Effector CD8-positive, alpha-beta T cell (primary cell): Measurements from ENCODE around the gene VWA5A.
A peak's percentile ranks its signal among the peaks of the same experiment; 100 is the strongest.

Experiments used
- DNase-seq: peaks from one replicate; lab custom pipeline; 2025; lab: John Stamatoyannopoulos, UW
- total RNA-seq, 4 experiments: gene quantifications; one replicate each; lab custom pipeline; 2026; lab: John Stamatoyannopoulos, UW

Gene VWA5A, protein sequence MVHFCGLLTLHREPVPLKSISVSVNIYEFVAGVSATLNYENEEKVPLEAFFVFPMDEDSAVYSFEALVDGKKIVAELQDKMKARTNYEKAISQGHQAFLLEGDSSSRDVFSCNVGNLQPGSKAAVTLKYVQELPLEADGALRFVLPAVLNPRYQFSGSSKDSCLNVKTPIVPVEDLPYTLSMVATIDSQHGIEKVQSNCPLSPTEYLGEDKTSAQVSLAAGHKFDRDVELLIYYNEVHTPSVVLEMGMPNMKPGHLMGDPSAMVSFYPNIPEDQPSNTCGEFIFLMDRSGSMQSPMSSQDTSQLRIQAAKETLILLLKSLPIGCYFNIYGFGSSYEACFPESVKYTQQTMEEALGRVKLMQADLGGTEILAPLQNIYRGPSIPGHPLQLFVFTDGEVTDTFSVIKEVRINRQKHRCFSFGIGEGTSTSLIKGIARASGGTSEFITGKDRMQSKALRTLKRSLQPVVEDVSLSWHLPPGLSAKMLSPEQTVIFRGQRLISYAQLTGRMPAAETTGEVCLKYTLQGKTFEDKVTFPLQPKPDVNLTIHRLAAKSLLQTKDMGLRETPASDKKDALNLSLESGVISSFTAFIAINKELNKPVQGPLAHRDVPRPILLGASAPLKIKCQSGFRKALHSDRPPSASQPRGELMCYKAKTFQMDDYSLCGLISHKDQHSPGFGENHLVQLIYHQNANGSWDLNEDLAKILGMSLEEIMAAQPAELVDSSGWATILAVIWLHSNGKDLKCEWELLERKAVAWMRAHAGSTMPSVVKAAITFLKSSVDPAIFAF
- 8.5 to 13.8 (median 11.5) reads per million in 4 experiments for total RNA-seq

DNA sequence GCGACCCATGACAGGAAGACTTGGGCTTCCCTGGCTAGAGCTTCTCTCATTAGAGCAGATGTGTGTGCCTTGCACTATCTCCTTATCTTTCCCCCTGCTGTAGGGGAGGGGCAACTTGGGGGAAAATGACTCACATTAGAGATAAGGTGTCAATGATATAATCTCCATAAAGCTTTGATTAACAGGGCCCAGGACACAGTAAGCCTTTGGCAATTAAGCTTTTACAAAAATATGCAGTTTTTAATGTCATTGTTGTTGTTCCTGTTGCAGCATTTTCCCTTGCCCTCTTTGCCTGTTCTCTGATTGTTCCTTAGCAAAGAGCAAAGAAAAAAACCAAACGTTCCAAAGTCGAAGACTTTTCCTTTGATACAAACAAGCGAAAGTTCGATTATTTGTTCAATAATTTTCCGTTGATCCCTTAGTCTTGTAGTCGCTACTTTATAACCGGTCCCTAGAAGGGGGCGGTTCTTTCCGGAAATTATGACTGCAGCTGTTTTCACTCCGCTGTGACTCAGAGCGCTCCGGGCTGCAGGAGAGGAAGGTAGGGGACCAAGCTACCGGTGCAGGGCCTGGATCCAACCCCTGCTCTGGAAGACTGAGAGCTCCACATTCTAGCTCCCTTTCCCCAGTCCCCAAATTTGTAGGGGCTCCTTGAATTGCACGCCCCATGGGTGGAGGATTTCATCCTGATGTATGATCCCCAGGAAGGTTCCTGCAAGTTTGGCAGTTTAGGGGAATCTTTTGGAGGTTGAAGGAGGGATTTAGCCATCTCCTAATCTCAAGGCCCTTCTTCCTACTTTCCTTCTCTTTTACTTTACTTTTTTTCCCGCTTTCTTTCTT lies at the start of gene VWA5A:
VWA5A (plus strand) TSS at position 509 of the 840 bp plus-strand sequence. CDS start 2,062 bp downstream, outside the sequence.
- DNase-seq, result peak; percentile 5

DNA sequence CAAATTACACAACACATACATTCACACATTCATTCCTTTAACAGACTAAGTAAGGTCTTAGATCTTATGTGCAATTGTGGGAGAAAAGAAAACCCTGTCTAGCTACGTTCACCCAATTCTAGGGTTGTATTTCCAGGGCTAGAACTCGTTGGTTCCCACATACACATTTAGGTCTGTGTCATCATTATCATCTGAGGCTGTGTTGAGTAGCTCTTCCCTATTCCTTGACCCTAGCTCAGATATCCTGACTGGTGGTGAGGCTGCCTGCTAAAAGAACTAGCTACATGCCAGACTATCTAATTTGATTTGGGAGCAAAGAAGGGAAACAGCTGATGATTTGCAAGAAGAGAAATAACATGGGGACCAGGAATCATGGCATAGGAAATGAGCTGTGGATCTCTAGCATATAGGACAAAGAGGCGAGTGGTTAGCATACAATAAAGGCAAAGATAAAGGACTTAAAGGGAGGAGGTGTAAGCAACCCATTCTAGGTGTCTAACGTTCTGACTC lies 46.6 kb upstream of the VWA5A start:
- DNase-seq, result no peak

DNA sequence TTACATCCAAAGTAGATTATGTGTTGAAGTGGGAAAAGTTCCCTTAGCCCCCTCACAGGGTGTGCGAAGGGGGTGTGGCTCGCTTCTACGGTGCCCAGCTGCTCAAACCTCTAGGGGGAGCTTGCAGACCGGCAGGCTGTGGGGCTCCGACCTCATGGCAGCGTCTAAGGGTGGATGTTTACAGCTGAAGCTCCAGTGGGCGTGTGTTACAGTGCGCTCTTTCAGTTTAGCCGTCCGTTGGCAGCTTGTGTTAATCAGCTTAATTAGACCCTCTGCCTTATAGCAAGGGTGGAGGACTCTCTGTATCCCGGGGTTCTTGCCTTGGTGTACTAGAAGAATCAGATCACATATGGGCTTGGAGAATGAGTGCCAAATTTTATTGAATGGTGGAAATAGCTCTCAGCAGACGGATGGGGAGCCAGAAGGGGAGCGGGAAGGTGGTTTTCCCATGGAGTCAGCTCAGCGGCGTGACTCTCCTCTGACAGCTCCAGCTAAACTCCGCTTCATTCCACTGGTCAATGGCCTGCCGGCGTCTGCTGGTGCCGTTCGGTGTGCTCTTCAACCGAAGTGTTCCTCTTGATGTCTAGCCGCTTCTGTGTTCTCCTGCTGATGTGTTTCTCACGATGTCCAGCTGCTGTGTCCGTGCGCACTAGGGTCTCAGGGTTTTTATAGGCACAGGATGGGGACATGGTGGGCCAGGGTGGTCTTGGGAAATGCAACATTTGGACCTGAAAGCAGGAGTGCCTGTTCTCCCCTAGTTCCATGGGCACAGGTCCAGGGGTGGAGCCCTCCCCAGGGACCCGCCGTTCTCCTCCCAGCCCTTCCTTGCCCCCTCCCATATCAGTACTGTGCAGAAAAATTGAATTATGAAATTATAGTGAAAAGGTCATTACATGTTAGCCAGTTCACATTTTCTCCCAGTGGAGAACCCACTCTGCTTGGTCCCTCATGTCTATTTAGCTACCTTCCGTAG lies 45.5 kb upstream of the VWA5A start:
- no peak for DNase-seq

DNA sequence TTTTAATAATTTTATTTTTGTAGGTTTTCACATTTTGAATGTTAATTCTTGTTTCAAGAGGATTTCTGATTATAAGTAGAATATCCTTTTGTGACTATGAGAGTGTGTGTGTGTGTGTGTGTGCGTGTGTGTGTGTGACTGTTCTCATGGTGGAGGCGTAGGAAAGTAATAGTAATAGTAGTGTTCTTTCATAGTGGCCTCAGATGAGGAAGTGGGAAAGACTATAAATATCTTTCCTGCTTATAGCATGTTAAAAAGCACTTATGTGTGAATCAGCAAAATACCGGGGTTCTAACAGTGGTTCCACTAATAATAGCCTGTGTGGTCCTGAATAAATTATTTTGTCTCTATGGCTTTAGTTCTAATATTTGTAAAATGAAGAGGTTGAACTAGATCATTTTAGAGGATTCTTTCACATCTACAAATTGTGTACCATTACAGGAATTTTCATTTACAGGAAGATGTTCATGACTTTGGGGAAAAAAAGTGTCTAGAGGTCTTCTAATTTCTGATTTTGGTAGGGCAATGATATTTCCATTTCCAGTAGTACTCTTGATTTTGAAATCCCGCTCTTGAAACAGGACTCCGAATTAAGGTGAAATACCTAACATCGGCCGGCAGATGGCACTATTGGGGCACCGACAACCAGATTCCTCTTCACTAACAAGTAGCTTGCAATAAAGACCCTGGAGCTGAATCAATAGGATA lies 44.2 kb upstream of the VWA5A start:
- peak; percentile 42 for DNase-seq

DNA sequence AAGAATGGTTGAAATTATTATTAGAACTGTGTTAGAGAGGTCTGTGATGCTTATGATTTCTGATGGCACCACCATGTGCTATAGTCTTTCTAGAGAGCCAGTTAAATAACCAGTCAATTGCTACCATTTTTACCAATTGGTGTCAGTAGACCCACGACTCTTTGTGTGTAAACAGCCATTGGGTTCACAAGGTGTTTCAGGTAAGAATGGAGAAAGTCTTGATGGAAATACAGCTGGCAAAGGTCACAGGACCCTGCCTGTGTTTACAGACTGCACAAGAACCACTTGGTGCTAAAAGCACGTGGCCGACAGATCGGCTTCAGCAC lies 43.7 kb upstream of the VWA5A start:
- no peak for DNase-seq

DNA sequence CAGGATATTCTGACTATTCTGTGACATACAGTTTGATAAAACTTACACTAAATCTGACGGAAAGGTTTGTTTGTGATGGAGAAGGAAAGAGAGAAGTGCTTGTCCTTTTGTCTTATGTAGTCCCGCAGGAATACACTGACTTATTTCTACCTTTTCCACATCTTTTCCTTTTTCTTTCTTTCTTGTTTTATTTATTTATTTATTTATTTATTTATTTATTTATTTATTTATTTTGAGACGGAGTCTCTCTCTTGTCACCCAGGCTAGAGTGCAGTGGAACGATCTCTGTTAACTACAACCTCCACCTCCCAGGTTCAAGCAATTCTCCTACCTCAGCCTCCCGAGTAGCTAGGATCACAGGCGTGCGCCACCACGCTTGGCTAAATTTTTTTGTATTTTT lies 43.1 kb upstream of the VWA5A start:
- no peak for DNase-seq

DNA sequence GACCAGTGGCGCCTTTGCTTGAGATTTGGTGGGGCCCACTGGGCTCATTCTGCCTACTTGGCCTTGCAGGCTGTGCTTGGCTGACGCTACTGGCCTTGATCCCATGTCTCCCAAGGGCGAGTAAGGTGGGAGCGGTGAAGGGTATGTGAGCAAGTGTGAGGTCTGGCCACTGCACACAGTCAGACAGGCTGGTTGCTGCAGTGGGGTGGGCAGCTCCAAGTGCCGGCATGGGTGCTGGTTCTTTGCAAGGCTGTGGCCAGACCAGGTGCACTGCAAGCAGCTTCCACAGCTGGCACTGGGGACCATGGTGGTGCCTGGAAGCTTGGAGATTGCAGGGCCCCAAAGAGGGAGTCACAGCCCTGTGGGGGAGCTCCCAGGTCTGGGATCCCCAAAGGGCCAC lies 40.7 kb upstream of the VWA5A start:
- no peak for DNase-seq

DNA sequence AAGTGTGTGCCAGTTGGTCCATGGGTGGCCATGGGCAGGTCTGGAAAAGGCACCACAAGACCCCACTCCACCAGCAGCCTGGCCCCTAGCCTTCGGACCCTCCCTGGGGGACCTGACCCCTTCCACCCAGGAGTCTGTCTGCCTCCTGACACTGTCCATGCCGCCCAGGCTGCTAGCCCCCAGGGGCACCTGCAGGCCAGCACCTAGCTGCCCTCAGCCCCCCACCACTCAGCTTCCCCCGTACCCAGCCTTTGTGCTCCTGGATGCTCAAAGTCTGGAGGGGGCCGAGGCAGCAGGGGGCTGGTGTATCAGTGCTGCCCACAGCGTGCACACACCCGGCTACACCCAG lies 39.8 kb upstream of the VWA5A start:
- no peak for DNase-seq

DNA sequence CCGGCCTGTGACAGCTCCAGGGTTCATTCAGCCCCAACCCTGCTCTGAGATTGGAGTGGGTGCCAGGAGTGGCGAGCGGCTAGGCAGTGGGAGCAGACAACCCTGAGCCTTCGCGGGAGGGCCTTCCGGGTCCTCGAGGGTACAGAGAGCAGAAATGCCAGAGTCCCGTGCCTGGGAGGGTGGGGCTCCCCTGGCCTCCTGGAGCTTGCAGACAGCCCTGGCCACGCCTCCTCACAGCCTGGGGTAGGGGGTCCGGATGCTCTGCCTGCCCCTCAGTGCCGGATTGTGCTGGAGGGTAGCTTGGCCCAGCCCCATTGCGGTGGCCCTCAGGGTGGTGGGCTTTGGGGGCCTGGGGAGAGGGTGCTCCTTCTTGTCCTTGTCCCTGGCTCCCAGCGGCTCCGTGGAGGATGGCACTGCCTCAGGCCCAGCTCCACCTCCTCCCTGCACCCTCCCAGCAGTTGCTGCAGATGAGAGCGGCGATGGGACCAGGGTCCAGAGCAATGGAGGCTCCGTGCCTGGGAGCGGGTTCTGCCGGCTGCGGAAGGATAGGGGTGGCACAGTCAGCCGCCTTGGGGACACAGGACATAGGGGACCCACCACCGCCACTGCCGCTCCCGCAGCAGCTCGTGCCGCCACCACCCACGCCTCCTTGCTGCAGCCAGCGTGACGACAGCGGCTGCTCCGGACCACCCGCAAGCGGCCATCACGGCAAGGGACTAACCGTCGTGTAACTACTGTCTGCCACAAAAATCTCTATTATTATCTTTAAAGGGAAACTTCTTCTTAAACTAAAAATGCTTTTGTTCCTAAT lies 39.2 kb upstream of the VWA5A start:
- DNase-seq, result no peak

DNA sequence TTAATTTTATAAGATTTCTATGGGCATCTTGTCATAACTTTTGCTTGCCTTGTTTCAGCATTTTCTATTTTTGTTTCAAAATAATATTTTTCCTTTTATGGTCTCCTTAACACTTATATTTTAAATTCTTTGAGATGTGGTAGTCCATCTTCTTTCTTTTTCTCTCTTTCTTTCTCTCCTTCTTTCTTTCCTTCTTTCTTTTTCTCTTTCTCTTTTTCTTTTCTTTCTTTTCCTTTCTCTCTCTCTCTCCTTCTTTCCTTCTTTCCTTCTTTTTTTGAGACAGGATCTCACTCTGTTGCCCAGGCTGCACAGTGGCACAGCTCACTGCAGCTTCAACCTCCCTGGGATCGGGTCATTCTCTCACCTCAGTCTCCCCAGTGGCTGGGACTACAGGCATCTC lies 38.0 kb upstream of the VWA5A start:
- no peak for DNase-seq

DNA sequence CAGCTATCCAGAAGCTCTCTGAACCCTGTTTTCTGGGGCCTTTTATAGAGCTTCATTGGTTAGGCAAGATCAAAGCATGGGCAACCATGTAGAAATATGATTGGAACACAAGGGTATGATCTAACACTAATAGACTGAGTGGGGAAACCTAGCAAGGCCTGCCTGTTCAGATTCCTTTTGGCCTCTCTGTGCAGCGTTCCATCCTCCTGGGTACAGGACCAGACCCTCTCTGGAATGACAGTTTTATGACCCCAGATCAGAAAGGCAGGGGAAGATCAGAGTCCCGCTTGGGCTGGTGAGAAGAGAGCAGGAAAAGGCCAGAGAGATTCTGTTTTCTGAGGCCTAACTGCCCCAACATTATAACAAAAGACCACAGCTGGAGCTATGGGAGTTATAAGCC lies 36.7 kb upstream of the VWA5A start:
- DNase-seq, result no peak

DNA sequence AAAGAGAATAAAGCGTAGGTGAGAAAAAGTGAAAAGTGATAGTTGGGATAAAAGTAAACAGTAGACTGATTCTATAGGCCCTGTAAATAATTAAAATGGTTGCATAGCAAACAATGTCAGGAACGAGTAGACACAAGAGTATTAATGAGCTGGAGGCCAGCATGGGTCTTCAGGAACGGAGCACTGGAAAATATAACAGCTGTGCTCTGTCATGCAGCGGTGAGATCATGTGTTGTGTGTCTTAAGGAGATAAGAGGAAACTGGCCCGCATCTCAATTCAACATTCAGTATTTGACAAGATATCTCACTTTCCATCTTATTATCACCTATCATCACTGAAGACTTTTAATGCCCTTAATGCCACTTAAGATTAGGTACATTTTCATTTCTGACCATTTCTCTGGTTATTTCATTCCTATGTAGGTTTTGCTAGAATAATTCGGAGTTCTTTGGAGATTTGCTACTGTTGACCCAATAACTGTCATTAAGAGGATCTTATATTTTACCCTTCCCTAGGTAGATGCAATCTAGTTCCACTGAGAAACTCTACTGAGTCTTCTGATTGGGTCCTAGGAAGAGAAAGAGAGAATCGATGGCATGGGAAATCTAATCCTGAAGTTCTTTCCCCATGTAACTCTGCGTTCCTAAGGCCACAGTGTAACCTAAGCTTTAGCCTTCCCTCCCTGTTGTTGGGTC lies 35.5 kb upstream of the VWA5A start:
- no peak for DNase-seq

DNA sequence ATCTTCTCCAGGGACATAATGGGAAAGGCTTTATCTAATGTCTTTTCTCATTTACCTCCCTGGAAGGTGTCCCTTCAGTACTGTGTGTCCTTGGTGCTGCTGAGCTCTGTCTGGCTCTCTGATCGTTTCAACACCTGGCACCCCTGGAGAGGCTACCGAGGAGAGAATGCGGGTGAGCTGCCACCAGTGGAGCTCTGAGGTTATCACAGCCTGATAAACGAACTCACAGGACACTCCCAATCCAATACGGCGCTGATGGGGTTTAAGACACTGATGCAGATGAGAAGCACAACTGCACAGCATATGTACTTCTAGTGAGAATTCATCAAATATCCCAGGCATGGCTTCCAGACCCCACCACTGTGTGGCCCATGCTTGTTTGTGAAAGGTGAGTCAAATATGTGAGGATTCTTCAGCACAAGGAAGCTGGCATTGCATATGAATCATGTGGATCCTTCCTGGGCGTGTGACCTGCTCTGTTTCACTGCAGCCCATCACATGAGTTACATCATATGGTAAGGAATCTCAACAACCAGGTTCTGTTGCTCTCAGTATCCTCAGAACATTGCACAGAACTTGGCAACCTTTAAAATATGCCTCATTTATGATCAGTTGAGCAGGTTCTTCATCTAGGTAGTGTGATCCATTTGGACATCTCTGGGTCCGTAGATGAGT lies 34.8 kb upstream of the VWA5A start:
- no peak for DNase-seq

DNA sequence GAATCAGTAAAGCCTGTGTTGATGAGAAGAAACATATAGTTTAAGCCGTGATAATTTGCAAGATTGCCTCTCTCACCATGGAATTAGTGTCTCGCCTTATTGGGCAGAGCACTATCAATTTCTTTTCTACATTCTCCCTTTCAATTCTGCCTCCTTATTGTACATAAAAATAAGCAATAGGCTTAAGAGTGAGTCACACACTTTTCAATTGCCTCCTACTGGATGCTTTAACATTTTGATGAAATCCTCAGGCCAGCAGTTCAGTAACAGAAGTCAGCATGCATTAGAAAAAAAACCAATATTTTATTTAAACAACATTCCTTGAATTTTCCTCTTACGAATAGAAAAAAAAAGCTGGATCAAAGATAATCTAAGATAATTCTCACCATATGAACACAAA lies 33.8 kb upstream of the VWA5A start:
- no peak for DNase-seq

DNA sequence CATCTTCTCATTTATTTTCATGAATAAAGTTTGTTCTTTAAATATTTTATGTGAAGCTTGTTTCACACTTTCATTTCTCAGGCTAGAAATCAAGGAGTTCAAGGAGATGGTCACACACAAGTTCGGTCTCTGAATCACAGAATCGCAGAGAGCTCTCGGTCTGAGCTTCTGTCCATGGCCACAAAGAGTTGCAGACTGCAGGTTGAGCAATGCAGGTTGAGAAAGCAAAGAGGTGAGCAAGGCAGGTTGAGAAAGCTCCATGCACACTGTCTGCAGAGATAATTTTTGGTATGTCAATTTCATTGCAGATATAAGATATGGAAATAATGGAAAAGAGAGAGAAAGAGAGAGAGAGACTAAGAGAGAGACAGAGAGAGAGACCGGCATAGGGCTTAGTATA lies 32.9 kb upstream of the VWA5A start:
- no peak for DNase-seq

DNA sequence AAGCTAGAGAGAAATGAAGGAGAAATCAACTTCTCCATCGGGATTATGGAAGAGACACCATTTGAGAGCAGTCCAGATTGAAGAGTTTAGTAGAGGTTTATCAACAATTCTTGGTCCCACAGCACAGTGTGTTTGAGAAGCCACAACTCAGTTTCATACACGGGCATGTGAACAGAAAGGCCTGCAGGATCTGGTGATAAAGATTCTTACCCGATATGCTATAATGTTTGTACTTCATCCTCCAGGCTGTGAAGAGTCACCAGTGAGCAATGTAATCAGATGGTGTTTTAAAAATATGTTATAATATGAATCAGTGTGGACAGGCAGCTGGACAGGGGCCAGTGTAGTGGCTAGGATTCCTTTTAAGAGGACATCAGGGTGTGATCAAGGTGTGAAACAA lies 29.7 kb upstream of the VWA5A start:
- no peak for DNase-seq

DNA sequence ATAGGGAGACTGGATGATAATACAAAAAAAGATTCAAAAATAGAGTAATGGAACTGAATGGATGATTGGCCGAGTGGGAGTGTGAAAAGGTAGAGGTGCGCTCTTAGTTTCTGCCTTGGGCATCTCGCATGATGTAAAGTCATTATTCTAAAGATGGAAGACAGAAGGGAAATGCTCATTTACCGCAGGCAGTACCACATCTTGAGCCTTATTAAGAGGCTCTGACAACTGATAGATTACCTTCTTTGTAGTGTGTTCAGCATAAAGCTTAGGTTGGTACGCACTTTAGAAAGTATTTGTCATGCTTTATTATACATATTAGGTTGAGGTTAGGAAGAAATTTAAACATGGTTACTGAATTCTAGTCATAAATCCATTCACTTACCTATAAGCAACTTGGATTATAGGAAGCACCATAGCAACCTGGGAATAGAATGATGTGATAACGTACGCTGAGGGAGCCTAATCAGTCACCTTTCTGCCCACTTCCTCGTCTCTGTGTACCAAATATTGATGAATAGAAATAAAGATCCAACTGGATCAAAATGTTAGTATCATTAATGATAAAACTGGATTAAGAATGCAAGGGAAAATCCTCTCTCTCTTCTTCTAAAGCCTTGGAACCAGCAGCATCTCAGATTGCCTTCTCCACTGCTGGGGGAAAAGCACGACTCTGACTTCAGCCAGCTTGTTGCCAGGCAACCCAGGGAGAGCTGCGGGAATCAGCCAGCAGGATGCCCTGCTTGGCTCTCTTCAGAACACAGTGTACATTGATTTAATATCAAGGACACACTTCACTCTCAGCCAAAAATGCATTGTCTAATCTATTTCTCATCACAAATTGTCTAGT lies 29.0 kb upstream of the VWA5A start:
- no peak for DNase-seq
